NCI-H460 (cell line): ENCODE measurements around the gene PNN. TPM values are rescaled to one million over a fixed set of nuclear protein-coding genes. Genes with fewer than 3 reads are reported as not detected.
"Not testable (repeated sequence)": the region's sequence is repeated elsewhere in the genome, so short reads cannot be mapped to it uniquely, and the experiment has no call there.

Source experiments
- DNase-seq: peaks from one replicate; pipeline ENCODE4 v3.0.0-alpha.2; 2016; ENCODE audit warnings: low read depth; ENCODE audit errors: extremely low read depth
- total RNA-seq: library from RNA; depleted of rRNA; stranded (reverse); fragments of >200 nt; shearing (Covaris generic); gene quantifications from 2 replicates; pipeline ENCODE4 v1.2.3, GENCODE V29; 2014

The PNN gene
- total RNA-seq, 1 experiment from 2014 or later, result 48.9 TPM

GRCh38 chr14:39180553-39180952, 5.5 kb downstream of the PNN start:
- DNase-seq, result no peak

- no peak for DNase-seq
Observed at GRCh38 chr14:39181026-39181692, 6.1 kb downstream of the PNN start.

GRCh38 chr14:39181693-39182047, 6.6 kb downstream of the PNN start:
- DNase-seq, result no peak

DNA sequence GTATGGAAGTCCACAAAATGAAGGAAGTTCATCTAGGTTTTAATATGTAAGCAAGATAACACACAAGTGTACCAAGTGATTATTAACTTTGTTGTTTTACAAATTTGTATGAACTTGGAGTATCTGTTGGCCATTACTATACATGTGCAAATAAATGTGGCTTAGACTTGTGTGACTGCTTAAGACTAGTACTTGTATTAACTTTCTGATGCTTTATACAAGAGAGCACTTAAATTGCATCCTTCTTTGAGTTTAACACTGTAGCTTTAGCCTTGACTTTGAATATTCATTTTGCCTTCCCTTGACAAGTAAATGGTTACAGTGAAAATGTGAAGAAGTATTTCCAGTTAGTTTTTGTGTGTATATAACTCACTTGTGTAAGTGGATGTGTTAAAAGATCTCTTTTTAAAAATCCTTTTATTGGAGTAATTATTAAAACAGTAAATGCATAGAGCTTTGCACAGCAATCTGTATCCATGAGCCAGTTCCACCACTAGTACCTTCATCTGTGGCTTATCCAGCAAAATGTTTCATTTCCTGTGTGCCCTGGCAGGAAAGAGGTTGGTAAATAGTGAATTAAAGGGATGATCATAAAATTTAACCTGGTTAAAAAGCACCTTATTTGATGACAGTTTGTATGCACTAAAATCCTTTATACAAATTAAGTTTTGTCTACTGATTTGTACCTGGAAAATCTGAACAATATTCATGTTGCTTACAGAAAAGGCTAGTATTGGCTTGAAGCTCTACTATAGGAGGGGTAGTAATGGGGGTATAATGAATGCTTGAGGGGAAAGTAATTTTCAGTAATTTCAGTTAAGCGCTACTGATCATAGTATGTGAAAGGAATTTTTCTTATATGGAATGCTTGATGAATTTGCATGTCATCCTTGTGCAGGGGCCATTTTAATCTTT, 8.0 kb downstream of the PNN start:
- no peak for DNase-seq

DNA sequence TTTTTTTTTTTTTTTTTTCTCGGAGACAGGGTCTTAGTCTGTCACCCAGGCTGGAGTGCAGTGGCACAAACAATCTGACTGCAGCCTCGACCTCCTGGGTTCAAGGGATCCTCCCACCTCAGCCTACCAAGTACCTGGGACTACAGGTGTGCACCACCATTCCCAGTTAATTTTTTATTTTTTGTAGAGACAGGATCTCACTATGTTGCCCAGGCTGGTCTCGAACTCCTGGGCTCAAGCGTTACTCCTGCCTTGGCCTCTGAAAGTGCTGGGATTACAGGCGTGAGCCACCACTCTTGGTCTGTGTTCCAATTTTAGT, 8.6 kb downstream of the PNN start:
- not testable (repeated sequence) for DNase-seq

DNA sequence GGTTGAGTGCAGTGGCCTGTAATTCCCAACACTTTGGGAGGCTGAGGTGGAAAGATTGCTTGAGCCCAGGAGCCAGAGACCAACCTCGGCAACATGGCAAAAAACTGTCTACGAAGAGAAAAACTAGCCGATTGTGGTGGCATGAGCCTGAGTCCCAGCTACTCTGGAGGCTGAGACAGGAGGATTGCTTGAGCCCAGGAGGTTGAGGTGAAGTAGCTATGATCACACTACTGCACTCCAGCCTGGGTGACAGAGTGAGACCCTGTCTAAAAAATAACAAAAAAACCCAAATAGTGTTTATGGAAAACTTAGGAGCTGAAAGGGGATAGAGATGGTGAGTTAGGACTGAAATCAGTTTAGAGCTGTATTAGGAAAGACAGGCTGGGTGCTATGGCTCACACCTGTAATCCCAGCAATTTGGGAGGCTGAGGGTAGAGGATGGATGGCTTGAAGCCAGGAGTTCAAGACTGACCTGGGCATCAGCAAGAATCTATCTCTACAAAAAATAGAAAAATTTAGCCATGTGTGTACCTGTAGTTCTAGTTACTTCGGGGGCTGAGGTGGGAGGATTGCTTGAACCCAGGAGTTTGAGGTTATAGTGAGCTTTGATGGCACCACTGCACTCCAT, 9.7 kb downstream of the PNN start:
- DNase-seq, result no peak

DNA sequence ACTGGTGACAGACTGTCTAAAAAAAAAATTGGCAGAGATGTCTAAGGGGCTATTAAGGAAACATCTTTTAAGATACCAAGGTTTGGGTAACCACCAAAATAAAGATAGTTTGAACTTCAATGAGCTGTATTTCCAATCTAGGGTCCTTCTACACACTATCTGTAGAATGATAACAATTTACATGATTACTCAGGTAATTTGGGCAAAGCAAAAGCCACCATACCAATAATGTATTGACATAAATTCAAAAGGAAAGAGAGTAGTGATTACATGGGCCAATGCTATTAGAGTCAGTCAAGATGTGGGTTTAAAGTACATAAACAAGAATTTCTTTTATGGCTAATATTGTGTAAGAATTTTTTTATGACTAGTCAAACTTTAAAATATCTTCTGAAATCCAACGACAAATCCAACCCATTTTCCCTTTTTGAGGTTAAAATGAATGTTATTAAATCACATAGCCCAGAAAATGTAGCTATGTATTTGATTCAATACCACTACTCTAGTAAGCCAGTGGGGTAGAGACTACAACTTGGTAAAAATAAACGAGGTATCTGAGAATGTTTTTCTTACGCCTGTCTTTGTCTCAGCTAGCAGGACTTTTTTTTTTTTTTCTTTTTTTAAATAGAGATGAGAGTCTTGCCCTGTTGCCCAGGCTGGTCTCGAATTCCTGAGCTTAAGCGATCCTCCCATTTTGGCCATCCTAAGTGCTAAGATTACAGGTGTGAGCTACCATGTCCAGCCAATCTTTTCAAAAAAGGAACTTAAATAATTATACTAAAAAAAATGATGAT, 10.4 kb downstream of the PNN start:
- DNase-seq, result no peak

GRCh38 chr14:39186941-39187525, 12.0 kb downstream of the PNN start:
- DNase-seq, result no peak

DNA sequence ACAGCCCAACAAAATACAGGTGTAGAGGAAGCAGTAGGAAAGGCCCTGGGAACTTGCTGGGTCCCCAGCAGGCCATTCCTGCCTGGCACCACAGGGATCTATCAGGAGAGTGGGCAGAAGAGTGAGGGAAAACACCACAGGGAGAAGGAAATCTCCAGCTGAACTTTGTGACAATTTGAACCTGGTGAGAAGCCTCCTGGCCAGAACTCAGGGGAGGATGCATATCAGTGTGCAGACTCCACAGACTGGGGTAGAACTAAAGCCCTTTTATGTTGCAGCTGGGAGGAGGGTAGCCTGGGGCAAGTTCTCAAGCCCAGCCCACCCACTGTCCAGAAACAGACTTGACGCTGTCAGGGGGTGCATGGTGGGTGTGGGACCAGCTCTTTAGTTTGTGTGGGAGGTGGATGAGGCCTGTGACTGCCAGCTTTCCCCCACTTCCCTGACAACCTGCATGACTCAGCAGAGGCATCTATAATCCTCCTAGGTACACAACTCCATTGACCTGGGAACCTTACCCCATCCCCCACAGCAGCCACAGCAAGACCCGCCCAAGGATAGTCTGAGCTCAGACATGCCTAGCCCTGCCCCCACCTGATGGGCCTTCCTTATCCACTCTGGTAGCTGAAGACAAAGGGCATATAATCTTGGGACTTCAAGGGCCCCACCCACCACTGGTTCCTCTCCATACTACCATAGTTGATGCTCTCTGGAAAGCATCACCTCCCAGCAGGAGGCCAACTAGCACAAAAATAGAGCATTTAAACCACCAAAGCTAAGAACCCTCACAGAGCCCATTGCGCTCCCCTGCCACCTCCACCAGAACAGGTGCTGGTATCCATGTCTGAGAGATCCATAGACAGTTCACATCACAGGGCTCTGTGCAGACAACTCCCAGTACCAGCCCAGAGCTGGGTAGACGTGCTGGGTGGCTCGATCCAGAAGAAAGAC, 28.9 kb downstream of the PNN start:
- no peak for DNase-seq

DNA sequence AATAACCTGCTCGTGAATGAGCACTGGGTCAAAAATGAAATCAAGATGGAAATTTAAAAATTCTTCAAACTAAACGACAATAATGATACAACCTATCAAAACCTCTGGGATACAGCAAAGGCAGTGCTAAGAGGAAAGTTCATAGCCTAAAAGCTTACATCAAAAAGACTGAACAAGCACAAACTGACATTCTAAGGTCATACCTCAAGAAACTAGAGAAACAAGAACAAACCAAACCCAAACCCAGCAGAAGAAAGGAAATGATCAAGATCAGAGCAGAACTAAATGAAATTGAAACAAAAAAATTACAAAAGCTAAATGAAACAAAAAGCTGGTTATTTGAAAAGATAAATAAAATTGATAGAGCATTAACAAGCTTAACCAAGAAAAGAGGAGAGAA, 32.4 kb downstream of the PNN start:
- DNase-seq, result not testable (repeated sequence)

- no peak for DNase-seq
Observed at GRCh38 chr14:39211109-39211741, 36.2 kb downstream of the PNN start.

- no peak for DNase-seq
Observed at GRCh38 chr14:39212034-39212433, 37.0 kb downstream of the PNN start.

GRCh38 chr14:39212693-39213092, 37.6 kb downstream of the PNN start:
- DNase-seq, result no peak

DNA sequence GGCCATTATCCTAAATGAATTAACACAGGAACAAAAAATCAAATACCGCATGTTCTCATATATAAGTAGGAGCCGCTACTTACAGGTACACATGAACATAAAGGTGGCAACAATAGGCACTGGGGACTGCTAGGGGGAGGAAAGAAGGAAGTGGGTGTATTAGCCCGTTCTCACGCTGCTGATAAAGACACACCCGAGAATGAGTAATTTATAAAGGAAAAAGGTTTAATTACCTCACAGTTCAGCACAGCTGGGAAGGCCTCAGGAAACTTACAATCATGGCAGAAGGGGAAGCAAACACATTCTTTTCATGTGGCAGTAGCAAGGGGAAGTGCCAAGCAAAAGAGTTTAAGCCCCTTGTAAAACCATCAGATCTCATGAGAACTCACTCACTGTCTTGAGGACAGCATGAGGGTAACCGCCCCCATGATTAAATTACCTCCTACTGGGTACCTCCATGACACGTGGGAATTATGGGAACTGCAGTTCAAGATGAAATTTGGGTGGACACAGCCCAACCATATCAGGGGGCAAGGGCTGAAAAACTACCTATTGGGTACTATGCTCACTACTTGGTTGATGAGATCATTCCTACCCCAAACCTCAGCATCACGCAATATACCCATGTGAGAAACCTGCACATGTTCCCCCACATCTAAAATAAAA, 42.3 kb downstream of the PNN start:
- no peak for DNase-seq

GRCh38 chr14:39218171-39218769, 43.2 kb downstream of the PNN start:
- DNase-seq, result peak; percentile 40

GRCh38 chr14:39219075-39219499, 44.0 kb downstream of the PNN start:
- no peak for DNase-seq

DNA sequence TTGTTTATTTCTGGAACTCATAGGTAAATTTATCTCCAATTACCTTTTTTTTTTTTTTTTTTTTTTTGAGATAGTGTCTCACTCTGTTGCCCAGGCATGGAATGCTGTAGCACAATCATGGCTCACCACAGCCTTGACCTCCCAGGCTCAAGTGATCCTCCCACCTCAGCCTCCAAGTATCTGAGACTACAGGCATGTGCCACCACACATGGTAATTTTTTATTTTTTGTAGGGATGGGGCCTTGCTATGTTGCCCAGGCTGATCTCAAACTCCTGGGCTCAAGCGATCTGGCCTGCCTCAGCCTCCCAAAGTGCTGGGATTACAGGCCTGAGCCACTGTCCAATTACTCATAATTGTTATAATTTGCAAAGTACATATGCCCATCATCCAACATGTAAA, 45.4 kb downstream of the PNN start:
- not testable (repeated sequence) for DNase-seq

DNA sequence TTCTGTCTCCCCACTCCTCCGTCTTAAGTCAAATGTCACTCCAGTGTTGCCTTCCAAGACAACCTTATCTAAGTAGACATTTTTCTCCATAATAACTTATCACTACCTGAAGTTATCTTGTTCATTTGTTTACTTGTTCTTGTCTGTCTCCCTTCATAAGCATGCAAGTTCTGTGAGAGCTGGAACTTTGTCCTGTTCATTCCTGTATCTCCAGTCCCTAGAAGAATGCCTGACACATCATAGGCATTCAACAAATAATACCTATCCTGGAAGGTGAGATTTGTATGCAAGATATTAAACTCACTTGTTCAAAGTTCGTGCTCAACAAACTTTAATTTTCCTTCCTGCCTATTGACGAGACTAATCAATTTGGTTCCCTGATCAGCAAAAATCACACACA, 53.0 kb downstream of the PNN start:
- no peak for DNase-seq
